Lung (tissue), 12 donors: ENCODE results near the gene PASK. TPM values are rescaled to one million over a fixed set of nuclear protein-coding genes. Genes with fewer than 3 reads are reported as not detected.

Source experiments
- ATAC-seq: fragments of 200-7000 bp; cut with Tn5 transposase; one replicate; pipeline ENCODE4 v1.9.1; 2020; ENCODE audit warnings: moderate number of reproducible peaks; ENCODE audit not compliant: insufficient read depth, low FRiP score
- DNase-seq, 3 donors: peaks; one replicate each; pipeline ENCODE4 v3.0.0-alpha.2; 2013 to 2017
- H3K27ac ChIP-seq, 2 donors: one replicate each; pipeline ENCODE4 v1.5.1; 2013; ENCODE audit warnings: mild to moderate bottlenecking in 2 of 2, moderate library complexity in 2 of 2, control low read depth in 1 of 2, inconsistent platforms in 1 of 2, low read depth in 1 of 2, low read length in 1 of 2
- H3K27me3 ChIP-seq, 3 donors: one replicate each; pipeline ENCODE4 v1.5.1; 2013; ENCODE audit warnings: low read length in 2 of 3; ENCODE audit not compliant: control insufficient read depth in 3 of 3, insufficient read depth in 3 of 3
- H3K36me3 ChIP-seq, 4 donors: one replicate each; pipeline ENCODE4 v1.5.1; 2013; ENCODE audit warnings: low read length in 4 of 4, mild to moderate bottlenecking in 1 of 4, moderate library complexity in 1 of 4; ENCODE audit not compliant: control insufficient read depth in 4 of 4, insufficient read depth in 4 of 4
- H3K4me1 ChIP-seq, 5 donors: one replicate each; pipeline ENCODE4 v1.5.1; 2013; ENCODE audit warnings: low read length in 5 of 5, mild to moderate bottlenecking in 2 of 5, moderate library complexity in 1 of 5; ENCODE audit not compliant: control insufficient read depth in 5 of 5, insufficient read depth in 5 of 5
- H3K4me3 ChIP-seq: one replicate; pipeline ENCODE4 v1.5.1; 2013; ENCODE audit warnings: mild to moderate bottlenecking, control low read depth, moderate library complexity
- H3K9ac ChIP-seq, 2 donors: one replicate each; pipeline ENCODE4 v1.5.1; 2013; ENCODE audit warnings: low read length in 2 of 2, control low read depth in 1 of 2; ENCODE audit not compliant: insufficient read depth in 1 of 2
- H3K9me3 ChIP-seq, 4 donors: one replicate each; pipeline ENCODE4 v1.5.1; 2013; ENCODE audit warnings: low read length in 3 of 4, mild to moderate bottlenecking in 1 of 4, moderate library complexity in 1 of 4; ENCODE audit not compliant: control insufficient read depth in 4 of 4, insufficient read depth in 3 of 4
- WGBS, 2 donors: extraction: QIAGEN DNeasy Blood & Tissue Kit; methylation state at CpG; one replicate each; pipeline ENCODE4 v1.1.7; 2013; 5-methylcytosine and 5-hydroxymethylcytosine counted together
- polyA plus RNA-seq, 2 donors: library from polyadenylated mRNA; stranded (reverse); fragments of 200-250 nt; gene quantifications; one replicate each; pipeline ENCODE4 v1.2.1, GENCODE V29; 2013
- total RNA-seq, 2 donors: library from RNA; depleted of rRNA in 1 of 2; stranded (reverse); fragments of >200 nt in 1 of 2; gene quantifications; one replicate each; pipeline ENCODE4 v1.2.1, GENCODE V29; 2014 to 2021
- TF ChIP-seq, protein P1 (sequence below): IDR thresholded peaks from 2 replicates; pipeline ENCODE4 v1.5.1; 2012; ENCODE audit warnings: mild to moderate bottlenecking; ENCODE audit errors: control extremely low read depth, extremely low read depth
- donor health status: control.
- donor health status: control.
- donor health status: Bipolar disorder and iron deficiency.
- donor health status: healthy.
- donor health status: DM: yes; HTN: yes; CAD: no.

PASK gene
- total and polyA plus RNA-seq, 4 donors = 3.5 to 21.8 (median 13.2) TPM

DNA sequence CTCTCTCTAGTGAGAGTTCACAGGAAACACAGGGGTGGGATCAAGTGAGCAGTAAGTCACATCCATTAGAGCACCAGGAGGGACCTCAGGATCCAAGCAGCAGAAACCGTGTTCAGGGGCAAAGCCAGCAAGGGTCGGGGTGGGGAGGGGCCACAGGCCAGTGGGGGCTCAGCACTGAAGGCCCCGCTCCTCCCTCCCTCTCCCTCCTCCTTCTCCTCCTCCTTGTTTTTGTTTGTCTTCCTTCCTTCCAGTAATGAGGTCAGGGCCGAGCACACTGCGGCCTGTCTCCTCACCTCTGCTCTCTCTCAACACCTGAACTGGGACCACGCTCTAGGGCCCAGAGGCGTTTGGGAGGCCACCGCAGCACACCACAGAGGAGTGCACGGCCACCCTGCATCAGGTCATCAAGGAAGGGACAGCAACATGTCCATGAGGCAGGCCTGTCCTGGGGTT, 68.1 kb downstream of the PASK start:
- ATAC-seq = no peak
- no peaks in the 10 kb centered on the region for H3K27me3 ChIP-seq
- H3K4me1 ChIP-seq = peaks cover 0 to 12% (median 0%) of the 10 kb centered on the region in 5 donors
- WGBS, 2 donors = 47 to 73% methylated on average over 9 of the region's 9 CpGs
- no peaks in the 10 kb centered on the region for H3K9me3 ChIP-seq
- no peak overlapping the region for H3K4me3 ChIP-seq
- DNase-seq = no peak
- H3K27ac ChIP-seq = peak overlapping the region in 1 of 2 donors; percentile 41
- peaks cover 2 to 13% (median 5%) of the 10 kb centered on the region in 4 donors for H3K36me3 ChIP-seq
- TF ChIP-seq, protein P1, sequence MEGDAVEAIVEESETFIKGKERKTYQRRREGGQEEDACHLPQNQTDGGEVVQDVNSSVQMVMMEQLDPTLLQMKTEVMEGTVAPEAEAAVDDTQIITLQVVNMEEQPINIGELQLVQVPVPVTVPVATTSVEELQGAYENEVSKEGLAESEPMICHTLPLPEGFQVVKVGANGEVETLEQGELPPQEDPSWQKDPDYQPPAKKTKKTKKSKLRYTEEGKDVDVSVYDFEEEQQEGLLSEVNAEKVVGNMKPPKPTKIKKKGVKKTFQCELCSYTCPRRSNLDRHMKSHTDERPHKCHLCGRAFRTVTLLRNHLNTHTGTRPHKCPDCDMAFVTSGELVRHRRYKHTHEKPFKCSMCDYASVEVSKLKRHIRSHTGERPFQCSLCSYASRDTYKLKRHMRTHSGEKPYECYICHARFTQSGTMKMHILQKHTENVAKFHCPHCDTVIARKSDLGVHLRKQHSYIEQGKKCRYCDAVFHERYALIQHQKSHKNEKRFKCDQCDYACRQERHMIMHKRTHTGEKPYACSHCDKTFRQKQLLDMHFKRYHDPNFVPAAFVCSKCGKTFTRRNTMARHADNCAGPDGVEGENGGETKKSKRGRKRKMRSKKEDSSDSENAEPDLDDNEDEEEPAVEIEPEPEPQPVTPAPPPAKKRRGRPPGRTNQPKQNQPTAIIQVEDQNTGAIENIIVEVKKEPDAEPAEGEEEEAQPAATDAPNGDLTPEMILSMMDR = no peak
- no peak overlapping the region for H3K9ac ChIP-seq

DNA sequence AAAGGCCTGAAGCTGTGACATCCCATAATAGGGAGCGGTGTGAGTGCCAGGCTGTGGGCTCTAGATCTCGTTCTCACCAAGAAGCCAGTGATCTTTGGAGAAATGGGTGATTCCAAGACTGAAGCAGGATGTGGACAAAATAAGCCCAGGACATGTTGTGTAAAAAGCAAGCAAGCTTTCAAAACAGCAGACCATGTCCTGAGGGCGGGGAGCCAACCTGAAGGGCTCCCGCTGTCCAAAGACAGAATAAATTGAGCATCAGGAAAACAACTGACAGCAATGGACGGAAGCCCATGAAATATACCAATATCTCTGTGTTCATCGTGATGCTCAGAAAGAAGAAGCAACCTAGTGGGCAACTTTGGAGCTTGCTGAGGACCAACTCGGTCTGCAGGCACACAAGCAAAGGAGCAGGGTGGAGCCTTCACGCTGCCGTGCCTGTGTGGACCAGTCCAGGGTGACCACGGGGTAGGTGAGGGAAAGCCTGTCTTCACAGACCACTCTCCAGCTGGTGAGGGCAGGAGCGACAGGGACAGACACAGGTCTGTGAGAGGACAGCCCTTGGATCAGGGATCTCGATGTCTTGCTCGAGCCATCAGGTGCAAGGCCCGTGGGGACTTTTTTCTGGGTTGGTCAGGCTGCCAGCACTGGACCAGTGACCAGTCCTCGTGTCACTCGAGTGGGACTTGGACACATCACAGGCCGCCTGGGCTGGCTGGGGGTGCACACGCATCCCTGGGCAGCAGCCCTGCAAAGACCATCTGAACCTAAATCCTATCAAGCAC, 68.7 kb downstream of the PASK start:
- Histone ChIP-seq H3K4me1 (peaks cover 0 to 12% (median 0%) of the 10 kb centered on the region in 5 donors), H3K9ac (no peak overlapping the region), H3K4me3 (no peak overlapping the region), H3K36me3 (peaks cover 0 to 18% (median 6%) of the 10 kb centered on the region in 4 donors), H3K27ac (peak overlapping the region in 1 of 2 donors; percentile 52), H3K27me3 (no peaks in the 10 kb centered on the region), H3K9me3 (no peaks in the 10 kb centered on the region)
- TF ChIP-seq, protein P1 = no peak
- ATAC-seq (no peak), DNase-seq (no peak)
- WGBS, 2 donors = 76 to 84% methylated on average over 18 of the region's 18 CpGs

DNA sequence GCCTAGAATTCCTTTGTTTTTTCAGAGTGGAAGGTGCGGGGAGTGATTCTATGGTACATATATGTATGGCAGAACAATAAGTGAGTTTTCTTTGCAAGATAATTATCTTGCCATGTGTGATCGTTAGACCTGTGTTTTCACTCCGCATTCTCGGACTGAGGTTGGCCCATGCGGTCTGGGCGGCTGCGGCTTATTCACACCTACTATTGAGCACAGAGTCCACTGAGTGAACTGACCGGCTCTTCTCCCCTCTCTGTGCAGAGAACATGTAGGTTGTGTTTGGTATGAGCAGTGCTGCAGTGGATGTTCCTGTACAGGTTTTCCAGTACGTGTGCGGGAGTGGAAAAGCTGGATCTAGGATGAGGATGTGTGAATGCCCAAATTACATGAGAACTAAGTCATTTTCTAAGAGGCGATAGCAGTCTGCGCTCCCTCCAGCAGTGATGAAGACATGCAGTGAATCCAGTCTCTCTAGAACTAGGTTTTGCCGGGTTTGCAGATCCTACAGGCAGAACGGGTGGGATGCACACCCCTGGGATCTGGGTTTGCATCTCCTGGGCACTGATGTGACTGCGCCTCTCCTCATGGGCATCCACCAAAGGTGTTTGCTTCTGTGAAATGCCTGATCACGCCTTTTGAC, 74.3 kb downstream of the PASK start:
- Histone ChIP-seq H3K9ac (no peak overlapping the region), H3K4me3 (no peak overlapping the region), H3K27me3 (no peaks in the 10 kb centered on the region), H3K27ac (no peak overlapping the region), H3K4me1 (no peaks in the 10 kb centered on the region), H3K9me3 (no peaks in the 10 kb centered on the region), H3K36me3 (peaks cover 6 to 56% (median 35%) of the 10 kb centered on the region in 4 donors)
- DNase-seq (no peak), ATAC-seq (no peak)
- WGBS, 2 donors = 96% methylated on average over 16 of the region's 16 CpGs
- TF ChIP-seq, protein P1 = no peak
